ENCODE results near the gene CENPP. TPM values are rescaled to one million over a fixed set of nuclear protein-coding genes. Genes with fewer than 3 reads are reported as not detected.

The CENPP gene
- total RNA-seq, 2 experiments from 2014 or later, result 26.4 to 29.1 TPM

DNA sequence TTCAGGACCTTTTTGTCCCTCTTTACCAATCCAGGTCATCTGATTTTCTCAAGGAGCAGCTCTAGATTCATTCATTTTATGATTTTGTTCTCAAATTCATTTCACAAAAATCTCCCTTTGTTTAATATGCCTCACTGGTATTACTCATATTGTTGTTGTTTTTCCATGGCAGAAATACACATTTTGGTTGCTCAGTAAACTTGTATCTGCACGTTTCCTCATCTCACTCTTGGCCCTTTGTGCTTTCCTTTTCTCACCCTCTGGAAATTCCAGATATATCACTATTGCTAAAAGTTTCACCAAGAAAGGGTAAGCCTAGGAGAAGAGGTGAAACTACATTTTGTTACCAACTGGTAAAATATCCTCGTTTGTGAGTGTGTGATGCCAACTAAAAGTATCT lies 141.8 kb downstream of the CENPP start:
- Mint-ChIP-seq H3K4me3 (no peak overlapping the region), H3K4me1 (ENCODE audit: low read depth) (no peaks in the 10 kb centered on the region), H3K27me3 (ENCODE audit: low read depth) (no peaks in the 10 kb centered on the region), H3K9me3 (ENCODE audit: insufficient read depth) (no peaks in the 10 kb centered on the region), H3K27ac (no peak overlapping the region), H3K36me3 (ENCODE audit: low read depth) (no peaks in the 10 kb centered on the region)
- no peak for ATAC-seq
- no peak for DNase-seq
- ChIA-PET POLR2A (no interaction called here), CTCF (interaction anchor here (1.7 kb wide), 1 partner anchor 12 kb away, joined by 4 read pairs; no protein-coding TSS in a partner anchor)

DNA sequence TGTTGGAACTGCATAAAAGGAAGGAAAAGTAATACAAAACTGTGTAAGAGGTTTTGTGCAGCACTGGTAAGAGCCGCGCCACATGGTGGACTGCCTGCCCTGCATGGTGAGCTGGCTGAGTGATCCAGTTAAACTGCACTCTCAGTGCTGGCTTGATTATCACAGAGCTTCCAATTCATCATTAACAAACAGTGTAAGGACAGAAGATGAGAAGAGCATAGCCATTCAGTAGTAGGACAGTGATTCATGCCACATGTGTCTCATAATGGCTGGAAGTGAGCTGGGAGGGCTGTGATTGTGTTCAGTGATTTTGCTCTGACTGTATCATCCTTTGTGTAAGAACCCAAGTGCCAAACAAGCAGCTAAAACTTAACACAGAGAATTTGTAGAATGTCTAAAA lies 142.5 kb downstream of the CENPP start:
- H3K4me1 Mint-ChIP-seq (ENCODE audit: low read depth), result no peaks in the 10 kb centered on the region
- no peaks in the 10 kb centered on the region for H3K36me3 Mint-ChIP-seq (ENCODE audit: low read depth)
- DNase-seq (no peak), ATAC-seq (no peak)
- ChIA-PET CTCF (no interaction called here), POLR2A (no interaction called here)
- no peak overlapping the region for H3K4me3 Mint-ChIP-seq
- no peaks in the 10 kb centered on the region for H3K9me3 Mint-ChIP-seq (ENCODE audit: insufficient read depth)
- no peak overlapping the region for H3K27ac Mint-ChIP-seq
- H3K27me3 Mint-ChIP-seq (ENCODE audit: low read depth), result no peaks in the 10 kb centered on the region

DNA sequence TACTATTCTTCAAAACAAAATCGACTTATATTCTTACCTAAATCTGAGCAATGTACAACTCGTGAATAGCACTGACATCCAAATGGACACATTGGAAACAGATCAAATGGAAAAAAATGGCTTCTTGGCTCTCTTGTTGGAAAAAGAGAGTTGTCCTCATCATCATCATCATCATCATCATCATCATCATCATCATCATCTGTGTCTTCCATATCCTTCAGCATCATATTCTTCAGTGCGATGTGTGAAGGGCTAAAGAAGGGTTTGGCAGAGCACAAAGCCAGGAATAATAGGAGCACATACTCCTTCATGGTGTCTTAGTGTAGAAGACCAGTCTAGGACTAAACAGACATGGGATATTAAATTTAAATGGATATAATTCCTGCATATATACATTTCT lies 148.8 kb downstream of the CENPP start:
- H3K4me3 Mint-ChIP-seq, result no peak overlapping the region
- ATAC-seq (no peak), DNase-seq (no peak)
- H3K9me3 Mint-ChIP-seq (ENCODE audit: insufficient read depth), result no peaks in the 10 kb centered on the region
- H3K27ac Mint-ChIP-seq, result no peak overlapping the region
- H3K27me3 Mint-ChIP-seq (ENCODE audit: low read depth), result no peaks in the 10 kb centered on the region
- POLR2A ChIA-PET, result no interaction called here
- CTCF ChIA-PET, result interaction anchor here (1.5 kb wide), 1 partner anchor 335 kb away, joined by 4 read pairs; no protein-coding TSS in a partner anchor
- H3K36me3 Mint-ChIP-seq (ENCODE audit: low read depth), result no peaks in the 10 kb centered on the region
- no peaks in the 10 kb centered on the region for H3K4me1 Mint-ChIP-seq (ENCODE audit: low read depth)

- H3K9me3 Mint-ChIP-seq (ENCODE audit: insufficient read depth), result no peaks in the 10 kb centered on the region
- H3K27ac Mint-ChIP-seq, result no peak overlapping the region
- H3K36me3 Mint-ChIP-seq (ENCODE audit: low read depth), result no peaks in the 10 kb centered on the region
- no peaks in the 10 kb centered on the region for H3K27me3 Mint-ChIP-seq (ENCODE audit: low read depth)
- ATAC-seq (no peak), DNase-seq (no peak)
- peaks cover 7% of the 10 kb centered on the region for H3K4me1 Mint-ChIP-seq (ENCODE audit: low read depth)
- ChIA-PET POLR2A (no interaction called here), CTCF (interaction anchor here (1.6 kb wide), 1 partner anchor 227 kb away, joined by 3 read pairs; no protein-coding TSS in a partner anchor)
- H3K4me3 Mint-ChIP-seq, result no peak overlapping the region
Observed at GRCh38 chr9:92476962-92477361, 151.2 kb downstream of the CENPP start.

GRCh38 chr9:92478783-92479182 lies 153.0 kb downstream of the CENPP start:
- DNase-seq (no peak), ATAC-seq (no peak)
- H3K4me1 Mint-ChIP-seq (ENCODE audit: low read depth), result peaks cover 7% of the 10 kb centered on the region
- POLR2A ChIA-PET, result no interaction called here
- H3K9me3 Mint-ChIP-seq (ENCODE audit: insufficient read depth), result no peaks in the 10 kb centered on the region
- CTCF ChIA-PET, result interaction anchor here (2.5 kb wide), 1 partner anchor 339 kb away, joined by 5 read pairs; no protein-coding TSS in a partner anchor
- no peak overlapping the region for H3K27ac Mint-ChIP-seq
- H3K27me3 Mint-ChIP-seq (ENCODE audit: low read depth), result no peaks in the 10 kb centered on the region
- H3K36me3 Mint-ChIP-seq (ENCODE audit: low read depth), result no peaks in the 10 kb centered on the region
- H3K4me3 Mint-ChIP-seq, result no peak overlapping the region

GRCh38 chr9:92479346-92479745 lies 153.6 kb downstream of the CENPP start:
- ChIA-PET CTCF (interaction anchor here (2.5 kb wide), 1 partner anchor 339 kb away, joined by 5 read pairs; no protein-coding TSS in a partner anchor), POLR2A (no interaction called here)
- DNase-seq, result no peak
- Mint-ChIP-seq H3K9me3 (ENCODE audit: insufficient read depth) (no peaks in the 10 kb centered on the region), H3K36me3 (ENCODE audit: low read depth) (no peaks in the 10 kb centered on the region), H3K27ac (no peak overlapping the region), H3K27me3 (ENCODE audit: low read depth) (no peaks in the 10 kb centered on the region), H3K4me1 (ENCODE audit: low read depth) (peaks cover 7% of the 10 kb centered on the region), H3K4me3 (no peak overlapping the region)
- ATAC-seq, result no peak

GRCh38 chr9:92480291-92480771 lies 154.6 kb downstream of the CENPP start:
- Mint-ChIP-seq H3K4me1 (ENCODE audit: low read depth) (peaks cover 7% of the 10 kb centered on the region), H3K9me3 (ENCODE audit: insufficient read depth) (no peaks in the 10 kb centered on the region), H3K27me3 (ENCODE audit: low read depth) (no peaks in the 10 kb centered on the region), H3K4me3 (no peak overlapping the region), H3K27ac (no peak overlapping the region), H3K36me3 (ENCODE audit: low read depth) (no peaks in the 10 kb centered on the region)
- ChIA-PET CTCF (interaction anchor here (0.8 to 2.5 kb wide), 4 partner anchors 17 to 340 kb away, joined by 3 to 5 read pairs (median 4); no protein-coding TSS in a partner anchor), POLR2A (interaction anchor here (0.8 kb wide), 1 partner anchor 366 kb away, joined by 3 read pairs; no protein-coding TSS in a partner anchor)
- ATAC-seq (no peak), DNase-seq (no peak)

DNA sequence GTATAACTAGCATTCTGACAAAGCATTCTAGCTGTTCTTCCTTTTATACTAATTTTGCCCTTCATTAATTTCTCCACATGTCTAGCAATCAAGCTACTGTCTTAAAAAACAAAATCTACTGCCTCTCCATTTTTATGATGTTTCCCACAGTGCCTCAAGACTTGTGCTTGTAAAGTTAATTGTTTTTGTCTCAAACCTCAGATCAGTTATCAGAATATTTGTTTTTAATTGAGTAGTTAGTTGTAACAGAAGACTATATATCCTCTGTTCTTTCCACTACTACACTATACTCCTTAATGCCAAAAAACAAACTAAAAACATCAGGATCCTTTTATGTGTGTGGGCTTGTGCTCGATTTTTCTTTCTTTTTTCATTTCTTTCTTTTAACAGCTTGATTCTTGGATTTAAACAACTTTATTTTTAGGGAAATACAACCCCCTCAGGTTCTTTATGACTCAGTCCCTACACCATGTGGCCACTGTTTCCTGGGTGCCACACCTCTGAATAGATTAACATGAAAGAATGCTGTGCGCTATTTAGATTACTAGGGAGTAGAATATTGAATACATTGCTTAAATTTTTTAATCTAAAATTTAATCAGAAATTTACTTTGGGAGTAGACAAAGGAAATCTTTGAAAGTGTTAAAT lies 155.4 kb downstream of the CENPP start:
- ChIA-PET POLR2A (no interaction called here), CTCF (interaction anchor here (0.8 to 2.5 kb wide), 4 partner anchors 17 to 341 kb away, joined by 3 to 5 read pairs (median 4); no protein-coding TSS in a partner anchor)
- DNase-seq (no peak), ATAC-seq (no peak)
- H3K27ac Mint-ChIP-seq, result no peak overlapping the region
- no peak overlapping the region for H3K4me3 Mint-ChIP-seq
- peaks cover 7% of the 10 kb centered on the region for H3K4me1 Mint-ChIP-seq (ENCODE audit: low read depth)
- no peaks in the 10 kb centered on the region for H3K9me3 Mint-ChIP-seq (ENCODE audit: insufficient read depth)
- no peaks in the 10 kb centered on the region for H3K27me3 Mint-ChIP-seq (ENCODE audit: low read depth)
- H3K36me3 Mint-ChIP-seq (ENCODE audit: low read depth), result no peaks in the 10 kb centered on the region

GRCh38 chr9:92482329-92482728 lies 156.6 kb downstream of the CENPP start, which contains the start of gene ASPN:
Gene ASPN, minus strand, starts transcription at chr9:92482506.
- no peak within 1 kb of the TSS for H3K27ac Mint-ChIP-seq
- peaks cover 7% of the 10 kb centered on the region for H3K4me1 Mint-ChIP-seq (ENCODE audit: low read depth)
- no peaks in the 10 kb centered on the region for H3K27me3 Mint-ChIP-seq (ENCODE audit: low read depth)
- DNase-seq (no peak), ATAC-seq (no peak)
- CTCF ChIA-PET, result interaction anchor here (0.6 to 1.2 kb wide), 2 partner anchors 10 to 335 kb away, joined by 3 to 4 read pairs; no protein-coding TSS in a partner anchor
- POLR2A ChIA-PET, result no interaction called here
- H3K36me3 Mint-ChIP-seq (ENCODE audit: low read depth), result no peaks in the 10 kb centered on the region
- no peaks in the 10 kb centered on the region for H3K9me3 Mint-ChIP-seq (ENCODE audit: insufficient read depth)
- H3K4me3 Mint-ChIP-seq, result no peak within 1 kb of the TSS

GRCh38 chr9:92482805-92483204 lies 157.1 kb downstream of the CENPP start:
- CTCF ChIA-PET, result interaction anchor here (0.6 to 1.2 kb wide), 2 partner anchors 9 to 334 kb away, joined by 3 to 4 read pairs; no protein-coding TSS in a partner anchor

DNA sequence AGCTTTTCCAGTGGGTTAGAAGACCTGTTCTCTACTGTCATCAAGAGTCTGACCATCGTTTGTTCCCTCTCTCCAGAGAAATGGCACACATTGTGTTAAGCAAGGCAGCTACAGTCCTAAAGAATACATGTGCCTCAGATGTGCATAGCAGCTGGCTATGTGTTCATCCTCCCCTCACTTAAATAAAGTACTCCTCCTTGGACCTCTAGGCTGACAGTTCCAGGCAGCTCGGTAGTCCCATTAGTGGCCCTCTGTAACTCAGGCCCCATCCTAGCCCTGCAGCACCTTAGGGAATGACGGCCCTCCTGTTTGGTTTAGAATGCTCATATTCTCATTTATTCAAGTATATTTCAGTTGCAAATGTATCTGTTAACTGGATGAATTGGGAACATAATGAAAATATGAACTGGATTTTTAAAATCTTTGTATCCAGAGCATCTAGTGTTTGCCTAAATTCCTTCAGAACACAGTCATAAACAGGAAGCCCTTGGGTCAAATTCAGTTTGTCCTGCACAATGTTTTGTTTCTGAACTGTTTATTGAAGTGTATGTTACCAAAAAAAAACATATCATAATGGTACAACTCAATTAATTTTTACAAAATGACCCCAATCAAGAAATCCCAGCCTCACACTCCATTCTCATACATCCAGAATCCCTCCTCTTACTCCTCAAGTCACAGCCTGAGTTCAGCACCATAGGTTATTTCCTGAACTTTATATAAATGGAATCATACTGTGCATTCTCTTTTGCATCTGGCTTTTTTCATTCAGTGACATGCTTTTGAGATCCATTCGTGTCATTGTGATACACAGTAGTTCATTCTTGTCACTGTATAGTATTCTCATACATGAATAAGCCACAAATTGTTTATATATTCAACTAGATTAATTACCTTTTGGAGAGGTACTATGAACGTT lies 158.1 kb downstream of the CENPP start:
- POLR2A ChIA-PET, result no interaction called here
- no peak for DNase-seq
- ATAC-seq, result no peak
- CTCF ChIA-PET, result no interaction called here
- H3K36me3 Mint-ChIP-seq (ENCODE audit: low read depth), result no peaks in the 10 kb centered on the region
- H3K4me1 Mint-ChIP-seq (ENCODE audit: low read depth), result peaks cover 7% of the 10 kb centered on the region
- H3K27me3 Mint-ChIP-seq (ENCODE audit: low read depth), result no peaks in the 10 kb centered on the region
- no peak overlapping the region for H3K27ac Mint-ChIP-seq
- H3K4me3 Mint-ChIP-seq, result no peak overlapping the region
- no peaks in the 10 kb centered on the region for H3K9me3 Mint-ChIP-seq (ENCODE audit: insufficient read depth)

More at GRCh38 chr9:92482805-92483204, 157.1 kb downstream of the CENPP start:
- ATAC-seq (no peak), DNase-seq (no peak)
- Mint-ChIP-seq H3K27me3 (ENCODE audit: low read depth) (no peaks in the 10 kb centered on the region), H3K27ac (no peak overlapping the region), H3K4me1 (ENCODE audit: low read depth) (peaks cover 7% of the 10 kb centered on the region), H3K36me3 (ENCODE audit: low read depth) (no peaks in the 10 kb centered on the region), H3K4me3 (no peak overlapping the region), H3K9me3 (ENCODE audit: insufficient read depth) (no peaks in the 10 kb centered on the region)
- POLR2A ChIA-PET, result no interaction called here

DNA sequence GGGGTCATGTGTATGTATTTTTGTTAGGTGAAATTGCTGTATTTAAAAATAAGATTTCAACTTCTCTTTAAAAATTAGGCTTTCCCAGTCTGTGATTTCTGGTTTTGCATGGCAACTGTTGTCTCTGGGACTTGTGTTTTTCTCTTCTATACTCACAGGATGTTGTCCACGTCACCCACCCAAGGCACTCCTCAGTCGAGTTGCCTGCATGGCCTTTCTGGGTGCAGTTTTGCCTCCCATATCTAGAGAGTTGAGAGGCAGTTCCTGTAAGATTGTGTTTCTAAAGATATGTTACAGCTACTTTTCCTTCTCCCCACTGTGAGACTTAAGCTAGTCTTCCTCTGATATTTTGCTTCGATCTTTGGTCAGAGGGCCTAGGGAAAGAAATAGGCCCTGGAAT lies 158.8 kb downstream of the CENPP start:
- Mint-ChIP-seq H3K9me3 (ENCODE audit: insufficient read depth) (no peaks in the 10 kb centered on the region), H3K36me3 (ENCODE audit: low read depth) (no peaks in the 10 kb centered on the region), H3K4me3 (no peak overlapping the region), H3K27ac (no peak overlapping the region), H3K4me1 (ENCODE audit: low read depth) (peaks cover 7% of the 10 kb centered on the region), H3K27me3 (ENCODE audit: low read depth) (no peaks in the 10 kb centered on the region)
- DNase-seq, result no peak
- ChIA-PET POLR2A (no interaction called here), CTCF (no interaction called here)
- ATAC-seq, result no peak

All from activated CD8-positive, alpha-beta T cell treated with anti-CD3 and anti-CD28 coated beads, Interleukin-2, amount 10 ng/mL, durations not matched to agents 7 days and 5 days (primary cell).